Choroid plexus epithelial cell (primary cell): ENCODE measurements around the gene LGR5.
"Not testable (repeated sequence)": the region's sequence is repeated elsewhere in the genome, so short reads cannot be mapped to it uniquely, and the experiment has no call there.

Source experiments
- DNase-seq: peaks from one replicate; pipeline ENCODE4 v3.0.0-alpha.2; 2010; ENCODE audit warnings: low read depth
- H3K4me3 ChIP-seq: 2 replicates; pipeline ENCODE4 v1.5.1; 2011; ENCODE audit warnings: low read depth, mild to moderate bottlenecking, control low read depth, low read length, moderate library complexity
- TF ChIP-seq, protein P1 (sequence below): conservative IDR thresholded peaks from 2 replicates; pipeline ENCODE4 v1.5.1; 2011; ENCODE audit warnings: low read depth, mild to moderate bottlenecking, control low read depth, inconsistent platforms, low read length, moderate library complexity

The LGR5 gene

DNA sequence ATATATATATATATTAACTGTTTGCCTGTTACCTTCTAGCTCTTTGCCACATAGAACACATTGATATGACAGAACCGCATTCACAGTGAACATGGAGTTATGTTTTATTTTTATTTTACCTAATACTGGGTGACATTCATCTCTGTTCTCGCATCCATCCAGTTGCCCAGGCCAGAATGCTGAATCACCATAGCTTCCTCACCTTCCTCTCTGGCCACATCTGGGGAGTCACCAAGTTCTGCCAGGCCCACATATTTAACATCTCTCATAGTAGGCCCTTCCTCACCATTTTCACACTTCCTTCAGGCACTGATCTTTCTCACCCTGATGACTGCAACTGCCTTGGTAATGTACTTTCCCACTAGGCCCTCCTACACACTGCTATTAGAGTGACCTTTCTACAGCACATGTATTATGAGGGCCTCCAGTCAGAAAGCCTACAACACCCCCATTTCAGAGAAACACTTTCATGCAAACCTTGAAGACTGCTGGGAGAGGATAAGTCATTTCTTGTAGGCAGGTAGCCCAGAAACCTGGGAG is 106.8 kb downstream of the LGR5 start:
- DNase-seq, result no peak
- no peak overlapping the region for H3K4me3 ChIP-seq
- TF ChIP-seq, protein P1, sequence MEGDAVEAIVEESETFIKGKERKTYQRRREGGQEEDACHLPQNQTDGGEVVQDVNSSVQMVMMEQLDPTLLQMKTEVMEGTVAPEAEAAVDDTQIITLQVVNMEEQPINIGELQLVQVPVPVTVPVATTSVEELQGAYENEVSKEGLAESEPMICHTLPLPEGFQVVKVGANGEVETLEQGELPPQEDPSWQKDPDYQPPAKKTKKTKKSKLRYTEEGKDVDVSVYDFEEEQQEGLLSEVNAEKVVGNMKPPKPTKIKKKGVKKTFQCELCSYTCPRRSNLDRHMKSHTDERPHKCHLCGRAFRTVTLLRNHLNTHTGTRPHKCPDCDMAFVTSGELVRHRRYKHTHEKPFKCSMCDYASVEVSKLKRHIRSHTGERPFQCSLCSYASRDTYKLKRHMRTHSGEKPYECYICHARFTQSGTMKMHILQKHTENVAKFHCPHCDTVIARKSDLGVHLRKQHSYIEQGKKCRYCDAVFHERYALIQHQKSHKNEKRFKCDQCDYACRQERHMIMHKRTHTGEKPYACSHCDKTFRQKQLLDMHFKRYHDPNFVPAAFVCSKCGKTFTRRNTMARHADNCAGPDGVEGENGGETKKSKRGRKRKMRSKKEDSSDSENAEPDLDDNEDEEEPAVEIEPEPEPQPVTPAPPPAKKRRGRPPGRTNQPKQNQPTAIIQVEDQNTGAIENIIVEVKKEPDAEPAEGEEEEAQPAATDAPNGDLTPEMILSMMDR, result no peak

DNA sequence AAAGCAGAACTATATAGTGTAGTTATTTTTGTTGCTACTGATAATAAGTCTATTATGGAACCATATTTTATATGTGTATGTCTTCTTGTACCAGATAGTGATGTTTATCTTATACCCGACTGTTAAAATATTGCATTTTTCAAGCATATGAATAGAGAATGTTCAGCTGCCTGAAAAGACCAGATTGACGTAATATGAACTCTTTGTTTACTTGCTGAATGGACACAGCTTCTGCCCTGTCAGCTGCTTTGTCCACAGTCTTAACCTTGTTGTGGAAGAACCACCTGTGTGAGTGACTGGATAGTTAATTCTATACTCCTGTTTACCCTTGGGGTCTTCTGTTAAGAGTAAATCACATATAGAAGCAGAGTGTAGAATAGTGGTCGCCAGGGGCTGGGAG is 109.3 kb downstream of the LGR5 start:
- H3K4me3 ChIP-seq, result no peak overlapping the region
- TF ChIP-seq, protein P1, result no peak
- peak; percentile 8 for DNase-seq

DNA sequence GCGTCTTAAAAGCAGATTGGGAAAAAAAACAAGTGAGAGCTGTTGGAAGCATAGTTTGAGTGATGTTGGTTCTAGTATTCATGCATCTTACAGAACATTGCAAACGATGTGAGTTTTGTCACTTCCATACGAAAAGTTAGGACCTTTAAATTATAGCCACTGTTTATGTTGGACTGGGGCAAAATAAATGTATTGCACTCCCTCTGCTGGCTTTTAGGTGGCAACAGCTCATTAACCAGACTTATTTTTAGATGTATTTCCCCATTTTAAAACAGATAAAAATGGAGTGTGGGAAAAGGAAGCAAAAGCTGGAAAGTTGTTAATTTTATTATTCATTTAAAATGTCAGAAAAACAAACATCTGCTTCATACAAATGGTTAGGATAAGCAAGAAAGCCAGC is 111.9 kb downstream of the LGR5 start:
- no peak overlapping the region for H3K4me3 ChIP-seq
- TF ChIP-seq, protein P1, result peak; percentile 59
- peak; percentile 58 for DNase-seq

DNA sequence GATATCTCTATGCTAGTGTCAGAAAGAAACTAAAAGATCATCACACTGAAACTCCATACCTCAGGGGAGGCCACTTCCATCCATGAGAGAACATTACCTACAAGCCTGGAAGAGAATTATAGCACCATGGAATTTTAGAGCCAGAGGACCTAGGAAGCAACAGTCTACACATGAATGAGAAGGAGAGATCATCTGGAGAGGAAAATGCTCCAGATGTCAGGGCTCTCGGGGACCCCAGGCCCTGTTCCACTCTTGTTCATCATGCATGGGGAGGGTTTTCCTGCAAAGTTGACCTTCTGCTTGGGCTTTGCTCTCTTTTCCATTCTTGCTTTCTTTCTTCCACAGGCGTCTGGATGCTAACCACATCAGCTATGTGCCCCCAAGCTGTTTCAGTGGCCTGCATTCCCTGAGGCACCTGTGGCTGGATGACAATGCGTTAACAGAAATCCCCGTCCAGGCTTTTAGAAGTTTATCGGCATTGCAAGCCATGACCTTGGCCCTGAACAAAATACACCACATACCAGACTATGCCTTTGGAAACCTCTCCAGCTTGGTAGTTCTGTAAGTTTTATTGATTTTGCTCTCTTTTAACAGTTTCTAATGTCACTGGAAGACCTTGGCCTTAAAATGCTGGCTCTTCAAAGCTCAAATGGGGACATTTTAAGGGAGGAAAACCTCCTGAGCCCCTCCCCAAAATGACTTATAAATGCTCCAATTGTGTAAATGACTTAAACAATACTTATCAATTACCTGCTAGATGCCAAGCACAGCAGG is 113.3 kb downstream of the LGR5 start:
- no peak overlapping the region for H3K4me3 ChIP-seq
- TF ChIP-seq, protein P1, result no peak
- DNase-seq, result no peak

DNA sequence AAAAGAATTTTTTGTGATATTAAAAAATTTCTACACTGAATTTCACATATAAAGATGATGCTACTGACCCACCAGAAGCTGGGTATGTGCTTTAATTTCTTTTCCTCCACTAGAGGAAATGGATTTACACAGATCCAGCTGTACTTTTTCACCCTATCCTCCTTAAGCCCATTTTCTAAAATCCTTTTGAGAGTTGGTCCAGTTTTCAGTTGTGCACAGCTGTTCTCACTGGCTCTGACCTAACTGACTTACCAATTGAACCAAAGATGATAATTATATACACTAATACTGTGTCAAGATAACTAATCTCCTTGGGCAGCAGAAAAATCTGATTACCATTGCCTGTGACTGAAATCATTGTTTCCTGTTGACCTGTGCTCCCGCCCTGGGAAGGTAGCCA is 115.6 kb downstream of the LGR5 start:
- TF ChIP-seq, protein P1, result no peak
- no peak for DNase-seq
- no peak overlapping the region for H3K4me3 ChIP-seq

DNA sequence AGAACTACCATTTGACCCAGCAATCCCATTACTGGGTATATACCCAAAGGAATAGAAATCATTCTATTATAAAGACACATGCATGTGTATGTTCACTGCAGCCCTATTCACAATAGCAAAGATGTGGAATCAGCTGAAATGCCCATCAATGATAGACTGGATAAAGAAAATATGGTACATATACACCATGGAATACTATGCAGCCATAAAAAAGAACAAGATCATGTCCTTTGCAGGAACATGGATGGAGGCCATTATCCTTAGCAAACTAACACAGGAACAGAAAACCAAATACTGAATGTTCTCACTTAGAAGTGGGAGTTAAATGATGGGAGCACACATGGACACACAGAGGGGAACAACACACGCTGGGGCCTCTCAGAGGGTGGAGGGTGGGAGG is 116.2 kb downstream of the LGR5 start:
- DNase-seq, result not testable (repeated sequence)

DNA sequence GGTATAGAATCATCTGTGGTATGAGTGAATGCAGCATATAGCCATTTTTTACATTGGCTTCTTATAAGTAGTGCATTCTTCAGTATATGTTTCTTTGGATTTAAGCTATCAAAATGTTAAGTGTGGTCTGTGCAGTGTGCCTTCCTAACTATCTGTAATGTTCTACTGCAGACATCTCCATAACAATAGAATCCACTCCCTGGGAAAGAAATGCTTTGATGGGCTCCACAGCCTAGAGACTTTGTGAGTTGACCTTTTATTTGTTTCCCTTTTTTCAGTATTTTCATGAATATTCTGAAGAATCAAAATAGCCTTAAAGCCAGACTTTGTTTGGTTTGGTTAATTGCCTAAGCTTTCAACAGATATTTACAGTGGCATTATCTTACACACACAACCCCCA is 116.8 kb downstream of the LGR5 start:
- TF ChIP-seq, protein P1, result no peak
- DNase-seq, result no peak
- no peak overlapping the region for H3K4me3 ChIP-seq

More for the DNA sequence above, 116.2 kb downstream of the LGR5 start:
- H3K4me3 ChIP-seq, result not testable (repeated sequence)
